Small intestine (tissue), 7 donors: ENCODE results near the gene LHPP. TPM values are rescaled to one million over a fixed set of nuclear protein-coding genes. Genes with fewer than 3 reads are reported as not detected.

ENCODE experiments used
- DNase-seq, 2 donors: peaks; one replicate each; pipeline versions ENCODE4 v3.0.0 to v3.0.0-alpha.2; 2013
- FAIRE-seq: peaks from 2 replicates; lab custom pipeline; 2012; peaks lifted over from hg19 to GRCh38; lab: Jason Lieb, UNC
- H3K27ac ChIP-seq, 3 donors: one replicate each; pipeline ENCODE4 v1.5.1; 2013; ENCODE audit warnings: low read length in 2 of 3, mild to moderate bottlenecking in 2 of 3, control low read depth in 1 of 3, inconsistent platforms in 1 of 3, low read depth in 1 of 3, moderate library complexity in 1 of 3
- H3K27me3 ChIP-seq, 3 donors: one replicate each; pipeline ENCODE4 v1.6.1; 2013; ENCODE audit warnings: low read length in 3 of 3, inconsistent platforms in 1 of 3; ENCODE audit not compliant: control insufficient read depth in 3 of 3, insufficient read depth in 3 of 3
- H3K36me3 ChIP-seq, 3 donors: one replicate each; pipeline ENCODE4 v1.6.1; 2013; ENCODE audit warnings: low read length in 3 of 3, inconsistent platforms in 1 of 3, low read depth in 1 of 3, mild to moderate bottlenecking in 1 of 3, moderate library complexity in 1 of 3; ENCODE audit not compliant: control insufficient read depth in 3 of 3, insufficient read depth in 2 of 3
- H3K4me1 ChIP-seq, 3 donors: one replicate each; pipeline ENCODE4 v1.6.1; 2013; ENCODE audit warnings: low read length in 2 of 3, inconsistent platforms in 1 of 3, low read depth in 1 of 3, mild to moderate bottlenecking in 1 of 3, moderate library complexity in 1 of 3; ENCODE audit not compliant: control insufficient read depth in 3 of 3, insufficient read depth in 2 of 3
- H3K4me3 ChIP-seq, 3 donors: one replicate each; pipeline ENCODE4 v1.5.1; 2013; ENCODE audit warnings: low read length in 3 of 3, control low read depth in 1 of 3, inconsistent platforms in 1 of 3, low read depth in 1 of 3, mild to moderate bottlenecking in 1 of 3, moderate library complexity in 1 of 3
- H3K9me3 ChIP-seq, 2 donors: one replicate each; pipeline ENCODE4 v1.6.1; 2013; ENCODE audit warnings: low read depth in 1 of 2, low read length in 1 of 2; ENCODE audit not compliant: control insufficient read depth in 2 of 2, insufficient read depth in 1 of 2
- WGBS, 3 donors: extraction: QIAGEN DNeasy Blood & Tissue Kit; methylation state at CpG; one replicate each; pipeline ENCODE4 v1.1.7; 2013; 5-methylcytosine and 5-hydroxymethylcytosine counted together
- polyA plus RNA-seq, 4 donors: library from polyadenylated mRNA; stranded (reverse) in 3 of 4; unstranded in 1 of 4; fragments of 200-250 nt in 3 of 4; fragments of 120-200 nt in 1 of 4; gene quantifications; one replicate each; pipeline versions ENCODE4 v1.2.1 to v1.2.3, GENCODE V29; 2013
- donor health status: healthy with polysubstance abuse.
- donor health status: control.
- donor health status: control.
- donor health status: Bipolar disorder and iron deficiency.
- donor health status: healthy.

The LHPP gene
- polyA plus RNA-seq, 4 donors: 17.2 to 47.7 (median 35.0) TPM

DNA sequence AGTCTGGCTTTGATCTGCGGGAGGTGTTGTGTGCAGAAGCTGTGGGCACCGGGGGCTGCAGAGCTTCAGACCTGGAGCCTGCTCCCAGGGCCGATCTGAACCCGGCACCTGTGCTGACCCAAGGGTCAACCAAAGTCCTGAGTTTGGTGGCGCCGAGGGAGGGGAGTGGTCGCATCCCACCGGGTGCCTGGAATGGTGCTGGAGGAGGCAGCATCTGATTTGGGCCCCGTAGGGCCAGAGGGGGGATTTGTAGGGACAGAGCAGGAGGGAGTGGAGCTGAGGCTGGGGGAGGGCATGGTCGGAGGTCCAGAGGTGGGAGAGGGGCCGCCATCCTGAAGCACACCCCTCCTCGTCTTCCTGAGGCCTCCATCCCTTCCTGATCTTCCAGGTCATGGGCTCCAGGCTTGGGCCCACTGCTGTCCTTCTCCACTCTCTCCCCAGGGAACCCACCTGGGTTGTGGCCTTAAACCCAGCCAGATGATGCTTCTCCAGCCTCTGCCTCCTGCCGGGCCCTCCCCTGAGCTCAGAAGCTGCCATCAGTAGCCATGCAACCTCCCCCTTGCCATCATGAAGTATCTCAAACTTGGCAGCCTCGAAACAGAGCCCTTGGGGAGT lies 112.9 kb downstream of the LHPP start:
- no peak overlapping the region for H3K4me3 ChIP-seq
- peaks cover 0 to under 1% of the 10 kb centered on the region in 2 donors for H3K9me3 ChIP-seq
- peaks cover 0 to 7% (median 0%) of the 10 kb centered on the region in 3 donors for H3K36me3 ChIP-seq
- FAIRE-seq: no peak
- no peak overlapping the region for H3K27ac ChIP-seq
- WGBS, 3 donors: 90 to 98% (median 91%) methylated on average over 13 to 14 of the region's 14 CpGs
- no peaks in the 10 kb centered on the region for H3K27me3 ChIP-seq
- no peaks in the 10 kb centered on the region for H3K4me1 ChIP-seq
- no peak for DNase-seq

DNA sequence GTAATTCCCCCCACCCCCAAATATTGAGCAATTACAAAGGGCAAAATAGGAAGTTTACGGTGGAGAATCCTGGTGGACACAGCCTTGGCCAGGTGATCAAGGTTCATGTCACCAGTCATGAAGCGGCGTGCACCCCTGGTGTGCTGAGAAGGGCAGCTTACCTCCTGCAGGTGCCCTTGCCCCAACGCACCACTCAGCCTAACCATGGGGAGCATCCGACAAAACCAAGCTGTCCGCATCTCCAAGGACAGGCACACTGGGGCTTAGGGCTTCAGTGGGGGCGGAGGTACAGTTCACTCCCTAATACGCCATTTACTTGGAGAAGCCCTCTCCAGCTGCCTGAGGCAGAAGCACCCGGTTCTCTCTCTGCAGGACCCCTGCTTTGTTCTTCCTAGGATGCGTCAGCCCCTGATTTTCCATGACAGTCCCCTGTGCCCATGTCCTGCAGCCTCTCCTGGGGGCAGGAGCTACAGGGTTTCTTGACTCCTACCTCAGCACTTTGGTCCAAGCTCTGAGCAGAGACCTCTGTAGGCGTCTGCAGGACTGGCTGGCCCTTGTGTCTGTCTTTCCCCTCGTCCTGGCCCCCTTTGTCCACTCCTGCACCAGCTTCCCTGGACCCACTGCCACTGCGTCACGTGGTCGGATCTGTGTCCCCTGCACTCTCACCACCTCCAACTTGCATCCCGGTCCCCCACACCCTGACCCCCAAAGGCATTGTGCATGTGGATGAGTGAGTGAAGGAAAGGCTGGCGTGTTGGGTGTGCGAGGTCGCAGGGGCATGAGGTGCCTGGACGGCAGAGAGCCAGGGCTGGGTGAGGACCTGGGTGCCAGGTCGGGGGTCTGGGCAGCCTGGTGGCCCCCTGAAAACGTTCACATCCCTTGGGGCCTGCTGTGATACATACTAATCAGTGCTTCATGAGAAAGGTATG lies 113.7 kb downstream of the LHPP start:
- no peak for FAIRE-seq
- no peak for DNase-seq

DNA sequence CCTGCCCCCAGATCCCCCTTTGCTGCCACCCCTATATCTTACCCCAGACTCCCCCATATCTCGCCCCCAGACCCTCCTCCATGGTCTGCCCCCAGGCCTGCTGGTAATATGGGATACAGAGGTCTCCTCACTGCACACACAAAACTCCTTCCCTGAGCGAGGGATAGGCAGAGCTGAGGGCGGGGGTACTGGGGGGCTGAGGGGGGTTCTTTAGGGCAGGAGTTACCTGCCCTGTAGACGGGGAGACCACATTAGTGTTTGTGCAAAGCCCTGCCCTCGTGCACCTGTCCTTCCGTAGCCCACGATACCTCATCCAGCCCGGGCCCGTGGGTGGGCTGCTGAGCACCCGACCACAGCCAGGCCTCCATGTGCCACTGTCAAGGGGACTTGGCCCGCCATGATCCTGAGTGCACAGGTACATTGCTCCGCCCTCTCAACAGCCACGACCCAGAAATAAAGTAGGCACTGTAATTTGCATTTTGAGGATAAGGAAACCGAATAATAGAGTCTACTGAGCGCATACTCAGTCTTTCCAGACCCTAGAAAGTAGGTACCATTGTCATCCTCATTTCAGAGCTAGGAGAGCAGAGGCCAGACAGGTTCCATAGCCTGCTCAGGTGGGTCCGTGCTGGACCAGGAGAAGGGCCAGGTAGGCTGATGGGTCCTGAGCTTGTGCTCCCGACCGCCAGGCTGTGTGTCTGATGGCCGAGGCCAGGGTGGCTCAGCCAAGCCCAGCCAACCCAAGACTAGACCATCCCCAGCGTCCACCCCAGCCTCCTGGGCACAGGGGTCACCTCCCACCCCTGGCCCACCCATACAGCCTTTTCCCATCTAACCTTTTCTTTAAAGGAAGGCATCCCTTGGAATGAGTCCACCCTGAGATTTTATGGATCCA lies 115.2 kb downstream of the LHPP start:
- FAIRE-seq (no peak), DNase-seq (no peak)
- peaks cover 0 to 4% (median 0%) of the 10 kb centered on the region in 3 donors for H3K36me3 ChIP-seq
- H3K4me1 ChIP-seq: no peaks in the 10 kb centered on the region
- H3K4me3 ChIP-seq: no peak overlapping the region
- WGBS, 3 donors: 75 to 87% (median 78%) methylated on average over 20 of the region's 20 CpGs
- H3K27ac ChIP-seq: no peak overlapping the region
- H3K9me3 ChIP-seq: peaks cover 0 to 2% of the 10 kb centered on the region in 2 donors
- H3K27me3 ChIP-seq: no peaks in the 10 kb centered on the region

More for the DNA sequence above, 113.7 kb downstream of the LHPP start:
- H3K4me3 ChIP-seq: no peak overlapping the region
- no peak overlapping the region for H3K27ac ChIP-seq
- H3K36me3 ChIP-seq: peaks cover 0 to 4% (median 0%) of the 10 kb centered on the region in 3 donors
- peaks cover 0 to 2% of the 10 kb centered on the region in 2 donors for H3K9me3 ChIP-seq
- 88 to 89% (median 88%) methylated on average over 22 of the region's 22 CpGs for WGBS, 3 donors
- no peaks in the 10 kb centered on the region for H3K27me3 ChIP-seq
- no peaks in the 10 kb centered on the region for H3K4me1 ChIP-seq

DNA sequence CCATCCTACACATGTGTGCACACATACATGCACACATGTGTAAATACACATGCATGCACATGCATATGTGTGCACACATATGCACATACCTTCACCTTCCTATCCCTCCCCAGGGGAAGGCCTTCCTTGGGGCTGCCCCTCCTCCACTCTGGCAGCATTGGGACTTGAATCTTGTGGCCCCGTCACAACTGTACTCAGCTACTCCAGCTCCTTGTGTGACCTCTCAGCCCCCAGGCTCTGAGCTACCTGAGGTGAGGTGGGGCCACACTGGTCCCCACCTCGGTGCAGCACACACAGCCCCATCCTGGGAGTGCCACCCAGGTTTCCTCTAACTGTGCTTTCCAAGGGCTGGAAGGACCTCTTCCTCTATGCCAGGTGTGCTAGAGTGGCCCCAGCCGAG lies 116.0 kb downstream of the LHPP start:
- FAIRE-seq: no peak
- H3K27ac ChIP-seq: no peak overlapping the region
- DNase-seq: no peak
- H3K9me3 ChIP-seq: peaks cover 0 to 2% of the 10 kb centered on the region in 2 donors
- H3K36me3 ChIP-seq: peaks cover 0 to 4% (median 0%) of the 10 kb centered on the region in 3 donors
- no peaks in the 10 kb centered on the region for H3K27me3 ChIP-seq
- WGBS, 3 donors: 88 to 92% (median 92%) methylated on average over 3 of the region's 3 CpGs
- H3K4me1 ChIP-seq: no peaks in the 10 kb centered on the region
- H3K4me3 ChIP-seq: no peak overlapping the region

GRCh38 chr10:124578231-124579010 lies 116.8 kb downstream of the LHPP start:
- no peaks in the 10 kb centered on the region for H3K4me1 ChIP-seq
- H3K36me3 ChIP-seq: peaks cover 0 to 4% (median 0%) of the 10 kb centered on the region in 3 donors
- H3K9me3 ChIP-seq: peaks cover 0 to 2% of the 10 kb centered on the region in 2 donors
- H3K27ac ChIP-seq: no peak overlapping the region
- no peak for DNase-seq
- H3K4me3 ChIP-seq: no peak overlapping the region
- no peak for FAIRE-seq
- WGBS, 3 donors: 92 to 93% (median 93%) methylated on average over 22 to 23 of the region's 23 CpGs
- H3K27me3 ChIP-seq: no peaks in the 10 kb centered on the region

GRCh38 chr10:124579011-124579399 lies 117.4 kb downstream of the LHPP start:
- peaks cover 0 to 2% of the 10 kb centered on the region in 2 donors for H3K9me3 ChIP-seq
- 86 to 94% (median 91%) methylated on average over 16 of the region's 16 CpGs for WGBS, 3 donors
- FAIRE-seq: no peak
- no peaks in the 10 kb centered on the region for H3K27me3 ChIP-seq
- no peak for DNase-seq
- no peaks in the 10 kb centered on the region for H3K36me3 ChIP-seq
- no peak overlapping the region for H3K4me3 ChIP-seq
- H3K27ac ChIP-seq: no peak overlapping the region
- H3K4me1 ChIP-seq: no peaks in the 10 kb centered on the region

GRCh38 chr10:124586142-124586541 lies 124.5 kb downstream of the LHPP start:
- peak in 1 of 2 donors; percentile 35 for DNase-seq
- no peak for FAIRE-seq

More at GRCh38 chr10:124586142-124586541, 124.5 kb downstream of the LHPP start:
- Histone ChIP-seq H3K27me3 (no peaks in the 10 kb centered on the region), H3K9me3 (peaks cover 0 to under 1% of the 10 kb centered on the region in 2 donors), H3K4me1 (peaks cover 0 to 19% (median 0%) of the 10 kb centered on the region in 3 donors), H3K4me3 (no peak overlapping the region), H3K27ac (no peak overlapping the region), H3K36me3 (peaks cover 0 to 9% (median 0%) of the 10 kb centered on the region in 3 donors)
- WGBS, 3 donors: 71 to 80% (median 79%) methylated on average over 3 of the region's 3 CpGs
